HG03060 (cell line): ENCODE results near the gene NAGLU.
A peak's percentile ranks its signal among the peaks of the same experiment; 100 is the strongest.

Experiments used
- ATAC-seq: cut with Tn5 transposase; IDR thresholded peaks from one replicate; pipeline ENCODE4 v1.9.1; 2021; ENCODE audit warnings: low read depth, moderate number of reproducible peaks; ENCODE audit not compliant: unreplicated experiment

NAGLU gene

DNA sequence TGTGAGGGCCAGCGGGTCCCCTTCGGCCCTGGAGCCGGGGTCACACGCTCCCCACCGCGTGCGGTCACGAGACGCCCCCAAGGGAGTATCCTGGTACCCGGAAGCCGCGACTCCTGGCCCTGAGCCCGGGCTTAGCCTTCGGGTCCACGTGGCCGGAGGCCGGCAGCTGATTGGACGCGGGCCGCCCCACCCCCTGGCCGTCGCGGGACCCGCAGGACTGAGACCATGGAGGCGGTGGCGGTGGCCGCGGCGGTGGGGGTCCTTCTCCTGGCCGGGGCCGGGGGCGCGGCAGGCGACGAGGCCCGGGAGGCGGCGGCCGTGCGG is at the start of gene NAGLU:
NAGLU (plus strand) TSS at position 194 of the 324 bp plus-strand sequence; CDS start at position 226, 32 bp downstream.
- peak; percentile 50 for ATAC-seq

- ATAC-seq: no peak
These were observed 48.0 kb upstream of the NAGLU start for GRCh38 chr17:42488032-42488431.

- ATAC-seq: no peak
These were observed 42.7 kb upstream of the NAGLU start for GRCh38 chr17:42493319-42493718.

DNA sequence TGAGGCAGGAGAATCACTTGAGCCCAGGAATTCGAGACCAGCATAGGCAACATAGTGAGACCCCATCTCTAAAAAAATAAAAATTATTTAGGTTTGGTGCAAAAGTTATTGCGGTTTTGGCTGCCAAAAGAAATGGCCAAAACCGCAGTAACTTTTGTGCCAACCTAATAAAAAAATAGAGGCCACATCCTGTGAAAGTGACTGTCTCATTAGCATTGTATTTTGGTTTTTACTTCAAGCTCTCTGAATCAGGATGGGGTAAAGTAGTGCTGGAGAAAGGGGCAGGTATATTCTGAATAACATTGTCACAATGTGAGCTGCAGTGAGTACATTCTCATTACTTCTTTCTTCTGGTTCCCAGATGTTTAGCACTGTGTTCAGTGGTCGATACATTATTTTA is 41.4 kb upstream of the NAGLU start:
- no peak for ATAC-seq

DNA sequence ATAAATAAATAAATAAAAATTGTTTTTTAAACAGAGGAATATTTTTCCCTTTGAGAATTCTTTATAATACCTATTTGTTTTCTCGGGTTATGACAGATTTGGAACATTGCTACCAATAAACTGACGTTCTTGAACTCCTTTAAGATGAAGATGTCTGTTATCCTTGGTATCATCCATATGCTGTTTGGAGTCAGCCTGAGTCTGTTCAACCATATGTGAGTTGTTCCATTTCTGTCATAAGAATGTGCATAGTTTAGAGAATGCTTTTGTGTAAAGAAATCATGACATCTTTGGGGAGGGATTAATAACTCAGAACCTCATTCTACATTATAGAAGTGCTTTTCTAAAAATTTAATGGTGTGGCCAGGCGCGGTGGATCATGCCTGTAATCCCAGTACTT is 37.2 kb upstream of the NAGLU start:
- ATAC-seq: no peak

DNA sequence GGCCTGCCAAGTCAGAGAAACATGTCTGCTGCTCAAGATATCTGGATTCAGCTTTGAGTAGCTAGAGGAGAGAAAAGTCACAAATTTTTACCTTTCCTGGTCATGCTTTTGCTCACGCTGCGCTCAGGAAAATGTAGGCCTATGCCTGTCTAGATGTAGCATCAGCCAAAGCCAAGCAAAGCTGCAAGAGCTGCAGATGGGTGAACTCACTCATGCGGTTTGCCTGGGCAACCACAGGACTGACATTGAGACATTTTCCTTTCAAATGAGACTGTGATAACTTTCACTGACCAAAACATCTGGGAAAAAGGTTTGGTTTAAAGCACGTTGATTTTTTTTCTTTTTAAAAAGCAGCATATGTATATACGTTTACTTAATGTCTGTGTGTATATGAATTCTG is 34.0 kb upstream of the NAGLU start:
- ATAC-seq: no peak

DNA sequence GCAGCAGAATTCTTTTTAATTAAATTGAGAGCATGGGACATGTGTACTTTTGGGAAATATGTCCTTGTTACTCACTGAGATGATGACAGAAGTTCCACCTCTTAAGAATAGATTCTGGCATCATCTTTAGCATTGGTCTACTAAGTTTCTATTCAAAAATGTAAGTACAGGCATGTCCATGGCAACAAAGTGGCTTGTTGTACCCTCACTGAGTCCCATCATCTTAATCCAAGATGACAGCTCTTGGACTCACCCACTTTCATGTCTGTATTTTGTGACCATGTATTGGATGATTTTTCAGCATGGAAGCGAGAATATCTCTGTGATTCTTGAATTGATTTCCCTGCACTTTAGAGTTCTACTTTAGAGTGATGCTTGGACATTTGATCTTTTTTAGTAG is 33.1 kb upstream of the NAGLU start:
- ATAC-seq: no peak

- ATAC-seq: no peak
These were observed 28.4 kb upstream of the NAGLU start for GRCh38 chr17:42507671-42508070.

DNA sequence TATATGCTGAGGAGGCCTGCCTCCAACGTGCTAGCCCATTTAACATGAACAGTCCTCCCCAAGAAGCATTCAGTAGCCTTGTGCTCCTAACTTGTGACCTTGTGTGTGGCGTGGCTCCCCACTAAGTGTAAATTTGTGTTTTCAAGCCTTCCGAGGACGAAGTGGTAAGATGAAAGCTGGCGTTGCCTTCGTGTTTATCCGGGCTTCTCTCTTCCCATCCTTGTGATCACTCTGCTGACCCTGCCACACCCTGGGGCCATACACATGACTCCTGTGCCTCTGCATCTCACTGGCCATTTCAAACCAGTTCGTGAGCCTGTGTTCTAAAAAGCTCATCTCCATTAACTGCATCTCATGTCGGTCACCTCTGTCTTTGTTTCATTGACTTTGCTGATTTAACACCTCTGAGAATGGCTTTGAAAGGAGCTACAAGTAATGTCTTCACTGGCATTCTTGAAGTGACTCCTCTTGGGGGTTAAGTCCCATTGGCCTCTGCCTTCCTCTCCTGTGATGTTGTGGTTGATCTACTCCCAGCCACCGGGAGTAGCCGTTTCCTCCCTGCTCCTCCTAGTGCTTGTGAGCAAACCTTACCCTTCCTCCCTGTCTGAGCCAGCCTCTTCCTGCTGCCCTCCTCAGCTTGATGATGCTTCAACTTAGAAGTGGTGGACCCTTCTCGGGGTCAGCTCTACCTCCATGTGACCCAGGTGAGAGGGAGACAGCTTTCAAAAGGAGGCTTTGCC is 27.4 kb upstream of the NAGLU start:
- no peak for ATAC-seq

- no peak for ATAC-seq
These were observed 26.6 kb upstream of the NAGLU start for GRCh38 chr17:42509409-42509808.

- no peak for ATAC-seq
These were observed 26.2 kb upstream of the NAGLU start for GRCh38 chr17:42509841-42510240.

DNA sequence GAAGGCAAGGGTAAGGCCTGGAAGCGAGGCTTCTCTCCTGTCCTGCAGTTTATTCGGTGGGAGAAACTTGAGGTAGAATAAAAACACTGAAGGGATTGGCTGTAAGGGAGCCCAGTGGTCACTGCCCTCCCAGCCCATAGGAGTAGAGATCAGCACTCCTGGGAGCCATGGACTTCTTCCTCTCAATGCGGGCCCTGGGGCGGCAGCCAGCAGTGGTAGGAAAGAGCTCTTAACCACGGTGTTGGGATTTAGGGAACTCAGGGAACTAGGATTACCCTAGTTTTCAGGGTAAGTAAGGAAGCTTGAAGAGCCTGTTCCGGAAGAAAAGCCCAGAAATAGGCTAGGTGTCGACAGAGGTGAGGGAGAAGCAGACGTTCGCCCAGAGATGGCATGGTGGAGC is 23.8 kb upstream of the NAGLU start:
- no peak for ATAC-seq

DNA sequence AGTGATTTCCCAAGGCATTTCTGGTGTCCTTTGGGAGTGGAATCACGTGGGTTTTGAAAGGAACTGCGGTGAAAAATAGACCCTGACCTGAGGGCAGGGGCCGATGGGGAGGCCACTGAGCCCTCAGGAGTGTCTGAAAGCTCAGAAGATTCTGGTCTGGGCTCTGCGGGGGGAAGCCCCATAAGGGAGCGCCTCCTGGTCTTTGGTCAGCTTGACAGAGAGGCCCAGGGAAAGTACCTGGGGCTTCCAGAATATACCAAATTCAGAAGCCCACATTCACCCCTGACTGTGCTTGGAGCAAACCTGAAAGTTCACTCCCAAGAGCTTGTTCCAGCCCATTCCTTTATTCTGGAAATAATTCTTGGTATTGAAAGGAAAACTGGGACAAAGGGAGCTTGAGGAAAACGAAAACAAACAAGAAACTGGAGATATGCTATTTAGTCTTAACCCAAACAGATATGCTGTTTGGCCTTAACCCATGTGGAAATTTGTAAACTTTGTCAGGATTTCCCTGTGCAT is 23.2 kb upstream of the NAGLU start:
- ATAC-seq: no peak

GRCh38 chr17:42513686-42514085 is 22.4 kb upstream of the NAGLU start:
- no peak for ATAC-seq

DNA sequence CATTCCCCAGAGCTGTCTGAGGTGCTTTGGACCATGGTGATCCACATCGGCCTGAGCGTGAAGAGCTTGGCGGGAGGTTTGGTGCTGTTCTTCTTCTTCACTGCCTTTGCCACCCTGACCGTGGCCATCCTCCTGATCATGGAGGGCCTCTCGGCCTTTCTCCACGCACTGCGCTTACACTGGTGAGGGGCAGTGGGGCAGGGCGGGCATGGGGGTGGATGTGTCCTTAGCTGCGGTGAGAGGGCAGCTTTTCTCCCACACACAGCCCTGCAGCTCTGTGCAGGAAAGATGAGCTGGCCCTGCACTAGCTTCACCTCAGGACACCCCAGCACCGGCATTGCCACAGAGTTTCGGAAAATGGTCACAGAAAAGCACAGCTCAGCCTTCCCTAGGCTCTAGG is 21.8 kb upstream of the NAGLU start:
- no peak for ATAC-seq

DNA sequence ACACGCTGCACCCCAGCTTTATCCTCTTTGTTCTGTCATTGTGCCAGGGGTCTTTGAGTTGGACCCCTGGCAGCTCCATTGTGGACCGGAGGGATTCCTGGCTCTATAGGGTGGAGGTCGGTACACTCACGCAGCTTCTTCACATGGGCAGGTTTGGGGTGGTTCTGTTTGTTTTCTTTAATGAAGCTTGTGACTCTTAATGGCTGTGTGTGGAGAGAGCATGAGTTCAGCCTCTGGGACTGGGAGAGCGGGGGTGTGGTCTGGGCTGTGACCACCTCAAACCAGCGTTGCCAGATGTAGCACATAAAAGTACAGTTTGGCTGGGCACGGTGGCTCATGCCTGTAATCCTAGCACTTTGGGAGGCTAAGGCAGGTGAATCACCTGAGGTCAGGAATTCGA is 21.2 kb upstream of the NAGLU start:
- ATAC-seq: no peak

DNA sequence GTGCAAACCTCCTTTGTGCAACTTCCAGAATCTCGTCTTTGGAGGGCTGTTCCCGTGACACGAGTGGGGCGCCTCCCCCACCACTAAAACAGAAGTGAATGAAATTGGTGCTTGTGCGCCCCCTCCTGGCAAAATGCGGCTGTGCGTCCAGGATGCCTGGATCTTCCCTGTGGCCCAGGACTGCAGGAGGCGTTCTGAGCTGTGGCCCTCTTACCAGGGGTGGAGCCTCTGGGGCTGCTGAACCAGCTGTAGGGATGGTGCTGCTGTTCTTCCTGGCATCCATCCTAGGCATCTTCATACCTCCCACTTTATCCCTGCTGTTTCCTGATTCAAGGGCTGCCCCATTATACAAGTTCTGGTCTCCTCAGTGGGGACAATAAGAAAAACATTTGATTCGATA is 18.5 kb upstream of the NAGLU start:
- no peak for ATAC-seq

DNA sequence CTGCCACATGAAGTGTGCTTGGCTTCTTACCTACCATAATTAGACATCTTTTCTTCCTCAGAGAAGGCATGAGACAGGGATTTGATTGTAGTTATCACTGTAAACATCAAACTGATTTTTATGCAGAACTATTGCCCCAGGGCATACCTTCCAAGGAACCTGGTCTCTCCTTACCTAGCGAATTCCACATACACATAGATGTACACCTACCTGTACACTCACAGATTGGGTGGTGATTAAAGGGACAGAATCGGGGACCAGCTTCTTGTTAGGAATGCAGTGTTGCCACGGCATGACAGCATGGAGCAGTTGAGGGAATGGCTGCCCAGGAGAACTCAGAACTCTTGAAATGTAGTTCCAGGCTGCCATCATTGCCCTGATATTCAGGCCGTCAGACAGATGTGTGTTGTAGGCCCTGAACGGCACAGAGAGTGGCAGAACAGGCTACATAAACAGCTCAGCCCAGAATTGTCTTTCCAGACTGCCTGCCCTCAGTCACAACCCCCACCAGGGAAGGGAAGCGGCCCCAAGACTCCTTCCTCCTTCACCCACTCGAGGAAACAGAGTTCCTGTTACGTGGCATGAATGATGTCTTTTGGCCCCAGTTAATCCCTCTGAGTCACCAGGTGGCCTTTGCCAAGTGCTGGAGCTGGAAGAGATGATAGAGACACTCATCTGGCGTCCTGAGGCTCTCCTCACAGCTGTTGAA is 17.8 kb upstream of the NAGLU start:
- no peak for ATAC-seq

GRCh38 chr17:42518755-42519545 is 17.1 kb upstream of the NAGLU start:
- ATAC-seq: no peak

DNA sequence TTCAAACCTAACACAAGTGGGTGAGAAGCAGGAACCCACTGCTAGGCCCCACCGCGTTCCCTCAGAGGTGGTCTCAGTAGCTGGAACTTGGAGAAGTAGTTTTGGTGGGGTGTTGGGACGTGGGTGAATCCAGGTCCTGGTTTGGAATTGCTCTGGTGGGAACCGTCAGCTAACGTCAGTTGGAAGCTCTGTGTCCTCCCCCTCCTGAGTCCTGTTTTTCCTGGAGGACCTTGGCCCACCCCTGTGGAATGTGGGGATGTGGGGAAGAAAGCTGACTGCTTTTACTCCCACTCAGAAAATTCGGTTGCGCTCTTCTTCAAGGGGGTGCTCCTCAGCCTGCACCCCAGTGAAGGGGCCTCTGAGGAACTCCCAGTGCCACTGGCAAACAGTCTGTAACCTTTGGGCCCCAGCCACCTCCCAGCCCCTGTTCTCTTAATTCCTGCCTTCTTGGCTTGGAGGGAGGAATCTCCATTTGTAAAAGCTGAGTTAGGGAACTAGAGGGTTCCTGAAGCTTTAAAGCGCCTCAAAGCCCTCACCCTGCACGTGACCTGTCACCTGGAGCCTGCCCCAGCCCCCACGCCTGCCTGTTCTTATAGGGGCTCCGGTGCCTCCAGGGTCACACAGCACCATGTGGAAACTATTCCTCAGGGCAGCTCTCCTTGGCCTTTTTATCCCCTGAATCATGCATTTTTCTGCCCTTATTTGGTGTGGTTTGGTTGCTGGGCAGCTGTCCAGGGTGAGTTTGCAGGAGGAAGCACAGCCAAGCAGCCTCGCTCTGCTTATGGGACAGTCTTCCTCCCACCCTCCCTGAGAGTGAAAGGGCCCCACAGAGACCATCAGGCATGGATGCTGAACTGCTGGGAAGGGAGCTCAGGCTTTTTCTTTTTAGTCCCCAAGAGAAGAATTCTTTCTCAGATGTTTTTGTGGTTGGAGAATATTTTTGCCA is 16.2 kb upstream of the NAGLU start:
- no peak for ATAC-seq
